CD14-positive monocyte (primary cell): ENCODE data around the gene FADS2. TPM values are rescaled to one million over a fixed set of nuclear protein-coding genes. Genes with fewer than 3 reads are reported as not detected.

Experiments
- DNase-seq, 3 donors: peaks; one replicate each; pipeline ENCODE4 v3.0.0-alpha.2; 2011 to 2022
- H2AFZ ChIP-seq: 2 replicates; pipeline ENCODE4 v1.6.0; 2012; ENCODE audit warnings: mild to moderate bottlenecking, low read depth, low read length, inconsistent platforms; ENCODE audit not compliant: insufficient read depth, poor library complexity, severe bottlenecking
- H3K27ac ChIP-seq, 2 donors: 1 replicate in 1 of 2; 2 replicates in 1 of 2; pipeline ENCODE4 v1.5.1; 2012 to 2013; ENCODE audit warnings: low read length in 2 of 2, control low read depth in 1 of 2, inconsistent platforms in 1 of 2, low read depth in 1 of 2, mild to moderate bottlenecking in 1 of 2
- H3K27me3 ChIP-seq, 2 donors: one replicate each; pipeline versions ENCODE4 v1.6.0 to v1.6.1; 2011 to 2013; ENCODE audit warnings: low read length in 2 of 2; ENCODE audit not compliant: control insufficient read depth in 2 of 2, insufficient read depth in 2 of 2
- H3K36me3 ChIP-seq, 2 donors: replicated peaks in 1 of 2; 1 replicate in 1 of 2; 2 replicates in 1 of 2; pipeline versions ENCODE4 v1.5.1 to v1.6.1; 2012 to 2013; ENCODE audit warnings: low read length in 2 of 2, control low read depth in 1 of 2, inconsistent platforms in 1 of 2, mild to moderate bottlenecking in 1 of 2; ENCODE audit not compliant: insufficient read depth in 2 of 2, control insufficient read depth in 1 of 2
- H3K4me1 ChIP-seq, 2 donors: 1 replicate in 1 of 2; 2 replicates in 1 of 2; pipeline versions ENCODE4 v1.5.1 to v1.6.1; 2012 to 2013; ENCODE audit warnings: low read length in 2 of 2, control low read depth in 1 of 2, inconsistent platforms in 1 of 2, mild to moderate bottlenecking in 1 of 2, moderate library complexity in 1 of 2; ENCODE audit not compliant: insufficient read depth in 2 of 2, control insufficient read depth in 1 of 2
- H3K4me2 ChIP-seq: replicated peaks from 2 replicates; pipeline ENCODE3; 2012; ENCODE audit warnings: low read length, moderate library complexity, mild to moderate bottlenecking; ENCODE audit not compliant: poor library complexity, severe bottlenecking; ENCODE audit errors: extremely low read depth
- H3K4me3 ChIP-seq, 3 experiments: fragments of 200-600 bp in 1 of 3; sonication (generic) in 1 of 3; replicated peaks in 1 of 3; 1 replicate in 2 of 3; 2 replicates in 1 of 3; pipeline ENCODE4 v1.5.1; 2011 to 2013; ENCODE audit warnings: low read length in 3 of 3, mild to moderate bottlenecking in 3 of 3, control low read depth in 2 of 3, low read depth in 2 of 3, inconsistent platforms in 1 of 3, moderate library complexity in 1 of 3
- H3K79me2 ChIP-seq: 2 replicates; pipeline ENCODE4 v1.6.0; 2012; ENCODE audit warnings: mild to moderate bottlenecking, control low read depth, inconsistent platforms, low read length, moderate library complexity; ENCODE audit not compliant: insufficient read depth
- H3K9ac ChIP-seq: 2 replicates; pipeline ENCODE4 v1.6.0; 2017; ENCODE audit warnings: low read length, mild to moderate bottlenecking; ENCODE audit not compliant: insufficient read depth, poor library complexity, severe bottlenecking
- H3K9me3 ChIP-seq, 2 donors: replicated peaks in 1 of 2; 1 replicate in 1 of 2; 2 replicates in 1 of 2; pipeline versions ENCODE4 v1.5.1 to v1.6.1; 2012 to 2013; ENCODE audit warnings: low read length in 2 of 2, control low read depth in 1 of 2; ENCODE audit not compliant: control insufficient read depth in 1 of 2, insufficient read depth in 1 of 2
- H4K20me1 ChIP-seq: 2 replicates; pipeline ENCODE4 v1.6.0; 2012; ENCODE audit warnings: mild to moderate bottlenecking, low read length, control low read depth, moderate library complexity; ENCODE audit not compliant: insufficient read depth
- H3K27ac Mint-ChIP-seq, 7 donors: one replicate each; pipeline ENCODE4 v1.8.0; 2020; ENCODE audit warnings: mild to moderate bottlenecking in 7 of 7, mixed read lengths in 7 of 7, moderate library complexity in 6 of 7, inconsistent platforms in 2 of 7
- H3K27me3 Mint-ChIP-seq, 3 donors: one replicate each; pipeline ENCODE4 v1.8.0; 2021 to 2022; ENCODE audit warnings: low read depth in 3 of 3, mild to moderate bottlenecking in 3 of 3, mixed read lengths in 3 of 3, moderate library complexity in 3 of 3, inconsistent platforms in 1 of 3
- H3K36me3 Mint-ChIP-seq, 2 donors: one replicate each; pipeline ENCODE4 v1.8.0; 2020; ENCODE audit warnings: mixed read lengths in 2 of 2, inconsistent platforms in 1 of 2, mild to moderate bottlenecking in 1 of 2
- H3K4me1 Mint-ChIP-seq: one replicate; pipeline ENCODE4 v1.8.0; 2020; ENCODE audit warnings: mild to moderate bottlenecking, mixed read lengths
- H3K4me3 Mint-ChIP-seq, 2 donors: one replicate each; pipeline ENCODE4 v1.8.0; 2020; ENCODE audit warnings: mild to moderate bottlenecking in 2 of 2, mixed read lengths in 2 of 2, moderate library complexity in 1 of 2
- H3K9me3 Mint-ChIP-seq, 7 donors: one replicate each; pipeline ENCODE4 v1.8.0; 2020 to 2022; ENCODE audit warnings: mixed read lengths in 7 of 7, mild to moderate bottlenecking in 6 of 7, moderate library complexity in 6 of 7, inconsistent platforms in 2 of 7
- WGBS: methylation state at CpG from one replicate; pipeline ENCODE4 v1.1.5; 2013; ENCODE audit warnings: missing lambda C conversion rate; ENCODE audit not compliant: insufficient coverage; 5-methylcytosine and 5-hydroxymethylcytosine counted together
- intact Hi-C, 2 donors: fragments of 100-400 bp; cut with micrococcal nuclease; formaldehyde crosslinking; loops; one replicate each; pipeline versions ENCODE4 v1.15.0 to v1.15.1; 2023
- polyA plus RNA-seq, 3 donors: library from polyadenylated mRNA; depleted of rRNA in 1 of 3; unstranded in 2 of 3; stranded (reverse) in 1 of 3; fragments of 300-500 nt in 2 of 3; fragments of >200 nt in 1 of 3; fragmentation: Illumina TruSeq in 2 of 3; gene quantifications; 1 replicate in 2 of 3; 2 replicates in 1 of 3; pipeline ENCODE4 v1.2.3, GENCODE V29; 2012 to 2021
- TF ChIP-seq, protein P1 (sequence below): fragments of 200-600 bp; IDR thresholded peaks from one replicate; pipeline ENCODE4 v1.8.0; 2022; ENCODE audit warnings: antibody characterized with exemption, mild to moderate bottlenecking

Gene FADS2
- polyA plus RNA-seq, 3 donors, result 5.1 to 19.9 (median 6.4) TPM

DNA sequence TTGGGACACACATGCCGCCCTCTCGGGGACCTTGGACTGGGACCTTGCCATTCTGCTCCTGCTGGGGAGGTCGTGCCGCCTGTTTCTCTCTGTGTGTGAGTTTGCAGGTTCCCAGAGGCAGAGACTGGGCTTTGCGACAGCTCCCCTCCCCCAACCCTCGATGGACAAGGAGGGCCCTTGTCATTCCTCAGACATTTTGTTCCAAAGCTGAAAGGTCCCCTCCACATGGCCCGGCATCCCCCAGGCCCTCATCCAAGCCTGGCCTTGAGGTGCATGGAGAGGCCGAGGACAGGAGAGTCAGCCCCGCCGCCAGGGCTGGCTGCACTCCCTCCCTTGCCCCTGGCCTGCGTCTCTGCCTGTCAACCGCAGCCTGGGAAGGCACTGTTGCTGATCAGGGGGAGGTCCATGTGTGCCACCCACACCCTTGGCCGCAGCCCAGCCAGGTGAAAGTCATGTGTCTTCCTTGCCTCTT, 25.6 kb downstream of the FADS2 start:
- Histone ChIP-seq H3K9ac (no peak overlapping the region), H4K20me1 (no peaks in the 10 kb centered on the region), H3K79me2 (no peaks in the 10 kb centered on the region), H3K36me3 (peaks cover 21 to 28% of the 10 kb centered on the region in 2 donors), H3K4me2 (no peak overlapping the region), H3K27ac (no peak overlapping the region), H3K9me3 (no peaks in the 10 kb centered on the region), H2AFZ (no peak overlapping the region), H3K4me3 (no peak overlapping the region), H3K4me1 (no peaks in the 10 kb centered on the region), H3K27me3 (no peaks in the 10 kb centered on the region)
- no peak overlapping the region for H3K4me3 Mint-ChIP-seq
- H3K9me3 Mint-ChIP-seq, result no peaks in the 10 kb centered on the region
- WGBS, result 97% methylated on average over 7 of the region's 13 CpGs
- peak overlapping the region in 2 of 7 donors; percentile 20 to 25 for H3K27ac Mint-ChIP-seq
- H3K4me1 Mint-ChIP-seq, result peaks cover 1% of the 10 kb centered on the region
- TF ChIP-seq, protein P1, sequence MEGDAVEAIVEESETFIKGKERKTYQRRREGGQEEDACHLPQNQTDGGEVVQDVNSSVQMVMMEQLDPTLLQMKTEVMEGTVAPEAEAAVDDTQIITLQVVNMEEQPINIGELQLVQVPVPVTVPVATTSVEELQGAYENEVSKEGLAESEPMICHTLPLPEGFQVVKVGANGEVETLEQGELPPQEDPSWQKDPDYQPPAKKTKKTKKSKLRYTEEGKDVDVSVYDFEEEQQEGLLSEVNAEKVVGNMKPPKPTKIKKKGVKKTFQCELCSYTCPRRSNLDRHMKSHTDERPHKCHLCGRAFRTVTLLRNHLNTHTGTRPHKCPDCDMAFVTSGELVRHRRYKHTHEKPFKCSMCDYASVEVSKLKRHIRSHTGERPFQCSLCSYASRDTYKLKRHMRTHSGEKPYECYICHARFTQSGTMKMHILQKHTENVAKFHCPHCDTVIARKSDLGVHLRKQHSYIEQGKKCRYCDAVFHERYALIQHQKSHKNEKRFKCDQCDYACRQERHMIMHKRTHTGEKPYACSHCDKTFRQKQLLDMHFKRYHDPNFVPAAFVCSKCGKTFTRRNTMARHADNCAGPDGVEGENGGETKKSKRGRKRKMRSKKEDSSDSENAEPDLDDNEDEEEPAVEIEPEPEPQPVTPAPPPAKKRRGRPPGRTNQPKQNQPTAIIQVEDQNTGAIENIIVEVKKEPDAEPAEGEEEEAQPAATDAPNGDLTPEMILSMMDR, result no peak
- H3K27me3 Mint-ChIP-seq, result no peaks in the 10 kb centered on the region
- no peak for DNase-seq
- H3K36me3 Mint-ChIP-seq, result peaks cover 18 to 86% of the 10 kb centered on the region in 2 donors
- intact Hi-C loops, result no loop called here

DNA sequence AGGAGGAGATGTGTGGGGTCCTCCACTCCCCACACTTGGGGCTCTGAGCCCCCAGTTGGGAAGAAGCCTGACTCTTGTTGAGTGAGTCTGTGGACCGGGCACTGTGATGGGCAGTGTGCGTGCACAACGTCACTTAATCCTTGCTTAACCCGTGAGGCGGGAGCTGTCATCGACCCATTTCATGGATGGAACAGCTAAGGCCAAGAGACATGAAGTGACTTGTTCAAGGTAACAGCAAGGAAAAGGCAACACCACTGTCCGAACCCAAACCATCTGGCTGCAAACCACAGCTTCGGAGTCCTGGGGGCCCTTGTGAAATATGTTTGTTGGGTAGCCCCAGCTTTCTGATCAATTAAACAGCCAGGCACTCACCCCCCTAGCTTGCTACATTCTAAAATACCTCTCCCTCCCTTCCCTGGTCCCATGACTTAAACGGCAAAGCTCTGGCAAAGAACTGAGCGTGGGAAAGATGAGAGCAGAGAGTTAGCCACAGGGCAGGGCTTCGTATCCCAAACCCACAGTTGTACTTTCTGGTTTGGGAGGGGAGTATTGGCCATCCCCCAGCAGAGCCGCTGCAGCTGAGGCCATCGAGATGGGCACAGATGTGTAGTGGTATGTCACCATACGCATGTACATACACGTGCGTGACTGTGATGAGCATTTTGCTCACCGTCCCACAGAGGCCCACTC, 26.3 kb downstream of the FADS2 start:
- H3K36me3 Mint-ChIP-seq, result peaks cover 20 to 87% of the 10 kb centered on the region in 2 donors
- no peaks in the 10 kb centered on the region for H3K27me3 Mint-ChIP-seq
- no peaks in the 10 kb centered on the region for H4K20me1 ChIP-seq
- no peaks in the 10 kb centered on the region for H3K9me3 Mint-ChIP-seq
- H3K36me3 ChIP-seq, result peaks cover 21 to 29% of the 10 kb centered on the region in 2 donors
- peaks cover 1% of the 10 kb centered on the region for H3K4me1 Mint-ChIP-seq
- intact Hi-C loops, result no loop called here
- H3K27ac ChIP-seq, result no peak overlapping the region
- H3K4me1 ChIP-seq, result no peaks in the 10 kb centered on the region
- 98% methylated on average over 13 of the region's 17 CpGs for WGBS
- no peak overlapping the region for H3K4me3 Mint-ChIP-seq
- H3K27ac Mint-ChIP-seq, result peak overlapping the region in 1 of 7 donors; percentile 52
- TF ChIP-seq, protein P1, result no peak
- no peak overlapping the region for H3K4me2 ChIP-seq
- DNase-seq, result no peak
- no peak overlapping the region for H2AFZ ChIP-seq
- H3K27me3 ChIP-seq, result no peaks in the 10 kb centered on the region
- H3K9ac ChIP-seq, result no peak overlapping the region
- no peaks in the 10 kb centered on the region for H3K79me2 ChIP-seq
- H3K9me3 ChIP-seq, result no peaks in the 10 kb centered on the region
- H3K4me3 ChIP-seq, result no peak overlapping the region
